HAP-1 (cell line): ENCODE measurements around the gene LMTK2.

ENCODE experiments used
- DNase-seq, 2 experiments: peaks; one replicate each; pipeline ENCODE4 v3.0.0-alpha.2; 2016 to 2020; ENCODE audit warnings: low spot score in 2 of 2
- H3K27me3 ChIP-seq: fragments of 250-450 bp; sonication (Bioruptor Pico); 2 replicates; pipeline ENCODE4 v1.5.1; 2020; ENCODE audit warnings: low read depth, mild to moderate bottlenecking, moderate library complexity
- H3K36me3 ChIP-seq: fragments of 250-450 bp; sonication (Bioruptor Pico); replicated peaks from 2 replicates; pipeline ENCODE4 v1.5.1; 2020; ENCODE audit warnings: mild to moderate bottlenecking
- H3K4me1 ChIP-seq: fragments of 250-450 bp; sonication (Bioruptor Pico); 2 replicates; pipeline ENCODE4 v1.5.1; 2020; ENCODE audit warnings: mild to moderate bottlenecking
- H3K4me3 ChIP-seq: fragments of 250-450 bp; sonication (Bioruptor Pico); 2 replicates; pipeline ENCODE4 v1.5.1; 2020; ENCODE audit warnings: mild to moderate bottlenecking, moderate library complexity
- H3K9me3 ChIP-seq: fragments of 250-450 bp; sonication (Bioruptor Pico); 2 replicates; pipeline ENCODE4 v1.5.1; 2020; ENCODE audit warnings: mild to moderate bottlenecking, moderate library complexity
- in situ Hi-C: fragments of 300-500 bp; cut with MboI; formaldehyde crosslinking; loops from 3 replicates; pipeline ENCODE4 v1.14.3; 2020; ENCODE audit warnings: low sequenced_read_pairs, inconsistent platforms, mixed read lengths

LMTK2 gene

DNA sequence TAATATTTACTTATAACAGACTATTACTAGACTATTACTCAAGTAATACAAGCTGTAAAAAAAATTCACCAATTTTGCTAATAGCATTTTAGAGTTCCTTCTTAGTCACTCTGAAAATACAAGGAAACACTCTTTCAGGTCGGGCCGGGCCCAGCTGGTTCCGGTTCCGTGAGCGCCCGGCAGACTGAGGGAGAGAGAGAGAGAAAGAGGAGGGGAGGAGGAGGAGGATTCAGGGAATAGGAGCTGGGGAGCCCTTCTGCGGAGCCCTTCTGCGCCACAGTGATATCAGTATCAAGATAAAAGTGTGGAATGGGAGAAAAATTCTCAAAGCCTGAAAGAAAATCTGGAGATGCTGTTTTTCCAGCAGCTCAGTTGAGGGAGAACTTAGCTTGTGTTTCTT, 74.1 kb downstream of the LMTK2 start:
- H3K9me3 ChIP-seq = no peaks in the 10 kb centered on the region
- no peak for DNase-seq
- 0 out of 2 replicates have a peak, but pooled peaks cover 3% of the 10 kb centered on the region for H3K4me1 ChIP-seq
- H3K4me3 ChIP-seq = no peak overlapping the region
- in situ Hi-C loops = no loop called here
- peaks cover 4% of the 10 kb centered on the region for H3K36me3 ChIP-seq
- no peaks in the 10 kb centered on the region for H3K27me3 ChIP-seq

DNA sequence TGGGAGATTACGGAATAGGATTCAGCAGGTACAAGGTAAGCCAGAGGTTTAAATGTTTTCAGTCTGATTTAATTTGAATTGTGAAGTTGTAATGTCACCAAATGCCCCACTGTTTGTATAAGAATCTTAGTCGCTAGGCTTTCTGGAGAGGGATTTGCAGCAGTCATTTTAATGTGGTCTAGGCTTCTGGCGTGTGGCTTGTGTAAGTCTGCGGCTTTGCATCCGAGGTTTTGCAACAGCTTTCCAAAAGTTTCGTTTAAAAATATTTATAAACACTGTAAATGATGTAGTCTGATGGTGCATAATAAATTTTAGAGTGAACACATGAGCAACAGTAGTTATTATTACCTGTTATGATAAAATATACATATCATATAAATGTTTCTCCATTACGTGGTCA, 78.4 kb downstream of the LMTK2 start:
- in situ Hi-C loops = no loop called here

DNA sequence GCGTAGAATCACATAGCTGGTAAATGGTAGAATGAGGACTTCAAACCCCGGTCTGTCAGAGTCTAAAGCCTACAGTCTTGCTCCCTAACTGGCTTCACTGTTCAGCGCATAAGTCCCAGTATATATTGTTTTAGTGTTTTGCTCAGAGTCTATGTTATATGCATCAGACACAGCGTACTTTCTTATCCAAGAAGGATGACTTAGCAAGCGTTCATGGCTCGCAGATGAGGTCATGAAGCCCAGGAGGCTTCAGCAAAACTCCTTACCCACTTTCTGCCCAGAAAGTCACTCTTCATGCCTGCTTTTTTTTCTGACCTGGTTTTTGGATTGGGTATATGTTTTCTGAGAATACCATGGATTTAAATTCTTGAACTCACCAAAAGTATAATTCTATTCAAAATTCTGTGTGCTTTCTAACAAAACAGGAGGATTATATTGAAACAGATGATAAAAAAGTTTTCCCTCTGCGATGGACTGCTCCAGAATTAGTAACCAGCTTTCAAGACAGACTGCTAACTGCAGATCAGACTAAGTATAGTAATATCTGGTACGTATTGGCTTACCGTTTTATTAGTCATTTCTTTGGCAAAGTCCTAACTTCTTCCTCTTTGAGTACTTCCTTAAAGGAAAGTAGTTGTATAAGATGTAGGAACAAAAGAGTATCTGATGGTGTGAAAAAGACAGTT, 79.9 kb downstream of the LMTK2 start:
- in situ Hi-C loops = no loop called here
- H3K4me3 ChIP-seq = no peak overlapping the region
- 0 out of 2 replicates have a peak, but pooled peaks cover 3% of the 10 kb centered on the region for H3K4me1 ChIP-seq
- no peaks in the 10 kb centered on the region for H3K9me3 ChIP-seq
- DNase-seq = no peak
- H3K36me3 ChIP-seq = peaks cover 7% of the 10 kb centered on the region
- H3K27me3 ChIP-seq = no peaks in the 10 kb centered on the region

More for the DNA sequence above, 78.4 kb downstream of the LMTK2 start:
- Histone ChIP-seq H3K9me3 (no peaks in the 10 kb centered on the region), H3K27me3 (no peaks in the 10 kb centered on the region), H3K4me3 (no peak overlapping the region), H3K36me3 (peaks cover 7% of the 10 kb centered on the region), H3K4me1 (0 out of 2 replicates have a peak, but pooled peaks cover 3% of the 10 kb centered on the region)
- no peak for DNase-seq

DNA sequence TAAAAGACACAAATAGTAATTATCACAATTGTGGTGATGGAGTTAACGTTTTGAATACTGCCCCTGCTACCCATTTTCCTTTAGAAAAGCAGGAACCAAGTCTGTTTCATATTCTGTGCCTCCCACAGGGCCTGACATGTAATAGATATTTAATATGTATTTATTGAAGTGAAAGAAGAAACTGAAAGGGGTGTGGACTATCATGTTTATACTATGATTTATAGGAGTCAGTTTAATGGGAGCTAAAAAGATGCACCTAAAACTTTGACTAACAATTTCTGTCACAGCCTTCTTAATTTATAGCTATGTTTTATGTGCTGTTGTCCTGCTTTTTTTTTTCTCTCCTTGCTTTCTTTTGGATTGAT, 80.5 kb downstream of the LMTK2 start:
- Histone ChIP-seq H3K36me3 (peaks cover 7% of the 10 kb centered on the region), H3K27me3 (no peaks in the 10 kb centered on the region), H3K9me3 (no peaks in the 10 kb centered on the region), H3K4me3 (no peak overlapping the region), H3K4me1 (0 out of 2 replicates have a peak, but pooled peaks cover 3% of the 10 kb centered on the region)
- no peak for DNase-seq
- in situ Hi-C loops = no loop called here

DNA sequence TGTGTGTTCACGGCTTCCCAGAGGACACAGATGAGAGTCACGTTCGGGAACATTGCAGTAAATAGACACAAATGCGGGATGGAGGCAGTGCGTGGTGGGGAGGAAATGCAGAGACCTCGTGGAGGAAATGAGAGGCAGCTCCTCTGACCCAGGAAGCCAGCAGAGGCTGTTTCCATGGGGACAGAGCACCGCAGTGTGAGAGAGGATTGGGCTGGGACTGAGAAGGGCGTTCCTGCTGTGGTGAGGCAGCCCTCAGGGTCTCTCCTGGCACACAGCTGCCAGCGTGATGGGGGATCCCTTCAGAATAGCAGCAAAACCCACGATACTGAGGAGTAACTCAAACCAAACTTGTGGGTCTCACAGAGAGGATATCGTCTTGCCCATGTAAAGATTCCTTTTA, 82.9 kb downstream of the LMTK2 start:
- H3K4me1 ChIP-seq = no peaks in the 10 kb centered on the region
- DNase-seq = no peak
- in situ Hi-C loops = no loop called here
- peaks cover 16% of the 10 kb centered on the region for H3K36me3 ChIP-seq
- no peaks in the 10 kb centered on the region for H3K27me3 ChIP-seq
- H3K9me3 ChIP-seq = no peaks in the 10 kb centered on the region
- no peak overlapping the region for H3K4me3 ChIP-seq

GRCh38 chr7:98191668-98192431, 85.2 kb downstream of the LMTK2 start:
- no peaks in the 10 kb centered on the region for H3K9me3 ChIP-seq
- DNase-seq = no peak
- no peak overlapping the region for H3K4me3 ChIP-seq
- peaks cover 22% of the 10 kb centered on the region for H3K36me3 ChIP-seq
- in situ Hi-C loops = no loop called here
- no peaks in the 10 kb centered on the region for H3K4me1 ChIP-seq
- H3K27me3 ChIP-seq = no peaks in the 10 kb centered on the region

DNA sequence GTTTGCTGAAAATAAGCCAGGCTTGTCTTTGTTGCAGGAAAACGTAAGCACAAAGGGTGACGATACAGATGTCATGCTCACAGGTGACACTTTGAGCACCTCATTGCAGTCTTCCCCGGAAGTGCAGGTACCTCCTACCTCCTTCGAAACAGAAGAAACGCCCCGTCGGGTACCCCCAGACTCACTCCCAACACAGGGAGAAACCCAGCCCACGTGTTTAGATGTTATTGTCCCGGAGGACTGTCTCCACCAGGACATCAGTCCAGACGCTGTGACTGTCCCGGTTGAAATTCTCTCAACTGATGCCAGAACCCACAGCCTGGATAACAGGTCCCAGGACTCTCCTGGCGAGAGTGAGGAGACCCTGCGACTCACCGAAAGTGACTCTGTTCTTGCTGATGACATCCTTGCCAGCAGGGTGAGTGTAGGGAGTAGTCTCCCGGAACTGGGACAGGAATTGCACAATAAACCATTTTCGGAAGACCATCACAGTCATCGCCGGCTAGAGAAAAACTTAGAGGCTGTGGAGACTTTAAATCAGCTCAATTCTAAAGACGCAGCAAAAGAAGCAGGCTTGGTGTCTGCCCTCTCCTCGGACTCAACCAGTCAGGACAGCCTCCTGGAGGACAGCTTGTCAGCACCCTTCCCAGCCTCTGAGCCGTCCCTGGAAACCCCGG, 86.3 kb downstream of the LMTK2 start:
- H3K27me3 ChIP-seq = no peaks in the 10 kb centered on the region
- no peak for DNase-seq
- H3K4me1 ChIP-seq = no peaks in the 10 kb centered on the region
- H3K4me3 ChIP-seq = no peak overlapping the region
- H3K36me3 ChIP-seq = peaks cover 19% of the 10 kb centered on the region
- H3K9me3 ChIP-seq = no peaks in the 10 kb centered on the region
- in situ Hi-C loops = no loop called here

GRCh38 chr7:98193474-98194180, 87.0 kb downstream of the LMTK2 start:
- Histone ChIP-seq H3K36me3 (peaks cover 19% of the 10 kb centered on the region), H3K27me3 (no peaks in the 10 kb centered on the region), H3K4me1 (no peaks in the 10 kb centered on the region), H3K4me3 (no peak overlapping the region), H3K9me3 (no peaks in the 10 kb centered on the region)
- no peak for DNase-seq
- in situ Hi-C loops = no loop called here

GRCh38 chr7:98194186-98194585, 87.5 kb downstream of the LMTK2 start:
- in situ Hi-C loops = no loop called here
- H3K4me3 ChIP-seq = no peak overlapping the region
- H3K27me3 ChIP-seq = no peaks in the 10 kb centered on the region
- H3K4me1 ChIP-seq = no peaks in the 10 kb centered on the region
- no peaks in the 10 kb centered on the region for H3K9me3 ChIP-seq
- DNase-seq = no peak
- peaks cover 19% of the 10 kb centered on the region for H3K36me3 ChIP-seq

GRCh38 chr7:98194672-98195457, 88.2 kb downstream of the LMTK2 start:
- Histone ChIP-seq H3K9me3 (no peaks in the 10 kb centered on the region), H3K36me3 (peaks cover 19% of the 10 kb centered on the region), H3K4me3 (no peak overlapping the region), H3K4me1 (no peaks in the 10 kb centered on the region), H3K27me3 (no peaks in the 10 kb centered on the region)
- no peak for DNase-seq
- in situ Hi-C loops = no loop called here

DNA sequence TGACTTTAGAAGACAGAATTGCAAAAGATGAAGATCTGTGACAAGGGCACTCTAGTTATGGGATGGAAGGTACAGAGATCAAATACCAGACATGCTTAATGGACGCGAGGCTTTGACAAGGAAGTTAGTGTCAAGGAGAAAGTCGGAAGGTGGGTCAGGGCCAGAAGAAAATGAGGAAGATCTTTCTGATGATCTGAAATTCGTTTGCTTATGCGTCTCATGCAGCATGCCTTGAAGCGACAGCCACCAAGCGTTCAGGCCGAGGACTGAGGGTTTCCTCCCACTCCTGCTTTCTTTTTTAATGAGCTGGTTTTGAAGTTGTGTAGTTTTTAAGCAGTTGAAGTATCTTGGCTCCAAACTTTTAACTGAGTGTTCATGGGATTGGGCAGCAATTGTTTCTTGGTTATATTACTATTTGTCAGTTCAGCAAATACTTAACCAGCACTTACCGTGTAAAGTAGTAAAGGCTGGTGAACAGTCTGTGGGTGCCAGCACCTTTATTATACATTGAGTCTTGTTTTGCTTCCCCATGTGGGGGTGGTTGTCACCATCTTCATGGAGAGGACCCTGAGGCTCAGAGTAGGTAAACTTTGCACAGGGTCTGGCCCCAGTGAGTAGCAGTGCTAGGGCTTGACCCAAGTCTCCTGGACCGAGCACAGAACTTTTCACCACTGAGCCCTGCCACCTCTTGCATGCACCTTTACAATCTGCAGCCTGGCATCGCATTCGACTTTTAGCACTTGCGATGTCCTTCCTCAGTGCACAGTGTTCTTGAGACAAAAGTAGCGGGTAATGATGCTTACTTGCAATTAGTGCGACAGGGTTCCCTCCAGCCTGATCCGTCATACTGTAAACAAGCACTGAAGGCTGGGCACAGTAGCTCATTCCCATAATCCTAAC, 90.3 kb downstream of the LMTK2 start:
- in situ Hi-C loops = no loop called here
- no peaks in the 10 kb centered on the region for H3K9me3 ChIP-seq
- no peak for DNase-seq
- H3K36me3 ChIP-seq = peaks cover 21% of the 10 kb centered on the region
- H3K27me3 ChIP-seq = no peaks in the 10 kb centered on the region
- no peaks in the 10 kb centered on the region for H3K4me1 ChIP-seq
- no peak overlapping the region for H3K4me3 ChIP-seq

DNA sequence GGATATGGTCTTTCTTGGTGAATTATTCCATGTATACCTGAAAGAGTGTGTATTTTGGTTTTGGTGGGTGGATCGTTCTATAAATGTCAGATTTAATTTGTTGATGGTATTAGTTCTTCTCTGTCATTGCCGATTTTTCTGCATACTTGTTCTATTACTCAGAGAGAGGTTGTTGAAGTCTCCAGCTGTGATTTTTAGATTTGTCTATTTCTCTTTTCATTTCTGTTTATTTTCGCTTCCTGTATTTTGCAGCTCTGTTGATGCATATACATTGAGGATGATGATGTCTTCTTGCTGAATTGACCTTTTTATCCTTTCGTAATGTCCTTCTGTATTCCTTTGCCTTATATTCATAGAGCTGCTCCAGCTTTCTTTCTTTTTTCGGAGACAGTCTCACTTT, 92.5 kb downstream of the LMTK2 start:
- Histone ChIP-seq H3K4me3 (no peak overlapping the region), H3K4me1 (no peaks in the 10 kb centered on the region), H3K27me3 (no peaks in the 10 kb centered on the region), H3K9me3 (no peaks in the 10 kb centered on the region), H3K36me3 (peaks cover 13% of the 10 kb centered on the region)
- in situ Hi-C loops = no loop called here
- DNase-seq = no peak
